SK-N-DZ (cell line): ENCODE data around the gene SORCS1.
A peak's percentile ranks its signal among the peaks of the same experiment; 100 is the strongest.

Experiments
- DNase-seq: peaks from one replicate; pipeline ENCODE4 v3.0.0-alpha.2; 2015; ENCODE audit warnings: low spot score

Gene SORCS1

DNA sequence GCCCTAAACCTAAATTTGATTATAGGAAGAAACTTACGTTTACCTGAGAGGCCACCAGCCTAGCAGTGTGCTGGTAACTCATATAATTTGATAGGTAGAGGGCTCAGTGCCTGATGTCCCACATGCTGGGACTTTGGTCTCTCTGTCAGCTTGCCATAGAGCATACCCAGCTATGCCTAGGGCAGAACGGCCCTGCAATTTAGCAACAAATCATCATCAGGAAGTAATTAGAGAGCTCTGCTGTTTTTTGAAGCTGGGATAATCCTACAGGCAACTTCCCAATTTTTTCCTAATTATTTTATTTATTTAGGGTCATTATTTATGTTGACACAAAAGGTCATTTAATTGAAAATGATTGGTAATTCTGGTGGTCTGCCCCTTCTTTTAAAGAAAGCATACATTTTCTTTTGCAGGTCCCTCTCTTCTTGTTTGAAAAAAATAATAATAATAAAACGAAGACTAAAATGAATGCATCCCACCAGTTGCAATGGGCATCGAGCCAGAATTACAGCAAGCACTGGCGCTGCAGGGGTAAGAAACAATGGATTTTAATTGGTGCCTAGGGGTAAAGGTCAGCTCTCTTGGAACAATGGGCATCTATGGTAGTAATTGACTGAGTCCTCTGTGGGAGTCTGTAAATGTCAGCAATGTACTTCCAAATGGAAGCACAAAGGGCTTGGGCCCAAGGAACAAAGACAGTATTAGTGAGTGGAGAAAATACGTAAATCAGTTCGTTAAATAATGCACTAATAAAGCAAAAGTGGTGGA lies 348.0 kb downstream of the SORCS1 start:
- no peak for DNase-seq

- no peak for DNase-seq
These were observed 349.0 kb downstream of the SORCS1 start for GRCh38 chr10:106815427-106816043.

- DNase-seq = peak; percentile 21
These were observed 359.4 kb downstream of the SORCS1 start for GRCh38 chr10:106804992-106805582.

GRCh38 chr10:106802949-106803348 lies 361.6 kb downstream of the SORCS1 start:
- DNase-seq = no peak

DNA sequence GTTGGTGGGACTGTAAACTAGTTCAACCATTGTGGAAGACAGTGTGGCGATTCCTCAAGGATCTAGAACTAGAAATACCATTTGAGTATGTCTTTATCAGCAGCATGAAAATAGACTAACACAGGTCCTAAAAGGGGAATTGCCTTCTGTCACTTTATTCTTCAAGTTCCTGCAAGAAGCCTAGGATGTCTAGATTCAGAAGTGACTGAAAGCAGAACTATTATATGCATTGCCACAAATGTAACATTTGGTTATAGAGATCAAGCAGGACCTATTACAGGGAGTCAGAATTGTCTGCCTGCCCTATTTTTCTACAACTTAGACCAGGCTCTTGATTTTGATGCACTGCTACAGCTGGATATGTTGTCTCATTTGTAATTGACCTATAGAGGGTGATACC lies 364.7 kb downstream of the SORCS1 start:
- no peak for DNase-seq

DNA sequence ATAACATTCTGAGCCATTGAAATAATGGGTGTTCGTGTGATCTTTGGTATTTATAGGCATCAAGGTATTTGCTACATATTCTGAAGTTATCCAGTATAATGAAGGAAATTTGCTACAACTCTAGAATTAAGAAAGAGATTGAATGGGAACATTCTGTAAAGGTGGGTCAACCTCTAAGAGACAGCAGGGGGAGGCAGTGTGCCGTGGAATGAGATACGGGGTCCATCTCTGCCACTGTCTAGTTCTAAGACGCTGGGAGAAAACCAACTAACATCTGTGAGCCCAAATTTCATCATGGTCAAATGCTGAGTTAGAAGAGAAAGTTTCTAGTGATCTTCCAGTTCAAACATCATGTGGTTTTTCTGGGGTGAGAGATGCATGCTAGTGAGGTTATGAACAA lies 368.9 kb downstream of the SORCS1 start:
- DNase-seq = peak; percentile 67

- no peak for DNase-seq
These were observed 370.9 kb downstream of the SORCS1 start for GRCh38 chr10:106793617-106794016.

DNA sequence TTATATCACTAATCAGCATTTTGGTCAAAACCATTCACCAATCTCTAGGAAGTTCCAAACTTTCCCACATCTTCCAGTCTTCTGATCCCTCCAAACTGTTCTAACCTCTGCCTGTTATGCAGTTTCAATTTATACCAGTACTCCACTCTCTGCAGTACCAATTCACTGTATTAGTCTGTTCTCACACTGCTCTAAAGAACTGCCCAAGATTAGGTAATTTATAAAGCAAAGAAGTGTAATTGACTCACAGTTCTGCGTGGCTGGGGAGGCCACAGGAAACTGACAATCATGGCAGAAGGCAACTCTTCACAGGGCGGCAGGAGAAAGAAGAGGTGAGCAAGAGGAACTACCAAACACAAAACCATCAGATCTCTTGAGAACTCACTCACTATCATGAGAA lies 374.9 kb downstream of the SORCS1 start:
- DNase-seq = no peak

DNA sequence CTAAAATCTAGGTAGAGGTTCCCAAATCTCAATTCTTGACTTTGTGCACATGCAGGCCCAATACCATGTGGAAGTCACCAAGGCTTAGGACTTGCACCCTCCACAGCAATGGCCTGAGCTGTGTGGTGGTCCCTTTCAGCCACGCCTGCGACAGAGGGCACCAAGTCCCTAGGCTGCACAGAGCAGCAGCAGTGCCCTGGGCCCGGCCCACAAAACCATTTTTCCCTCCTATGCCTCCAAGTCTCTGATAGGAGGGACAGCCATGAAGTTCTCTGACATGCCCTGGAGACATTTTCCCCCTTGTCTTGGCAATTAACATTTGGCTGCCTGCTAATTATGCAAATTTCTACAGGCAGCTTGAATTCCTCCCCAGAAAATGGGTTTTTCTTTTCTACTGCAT lies 375.5 kb downstream of the SORCS1 start:
- no peak for DNase-seq

- DNase-seq = no peak
These were observed 379.0 kb downstream of the SORCS1 start for GRCh38 chr10:106785528-106785927.

DNA sequence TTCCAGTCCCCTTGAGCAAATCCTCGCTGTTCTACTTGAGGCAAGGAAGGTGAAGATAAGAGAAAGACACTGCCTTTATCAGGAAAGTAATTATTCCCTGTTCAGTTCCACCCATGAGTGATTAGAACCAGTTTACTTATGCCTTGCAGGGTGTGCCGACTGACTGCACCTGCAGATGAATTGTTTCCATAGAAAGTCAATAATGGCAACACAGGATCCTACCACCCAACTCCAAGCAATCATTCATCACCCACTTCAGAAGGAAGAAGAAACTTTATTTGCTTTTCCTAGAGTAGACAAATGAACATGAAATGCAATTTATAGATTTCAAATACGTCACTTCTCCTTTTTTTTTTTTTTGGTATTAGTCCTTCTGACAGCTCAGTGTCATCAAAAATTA lies 383.9 kb downstream of the SORCS1 start:
- DNase-seq = no peak

DNA sequence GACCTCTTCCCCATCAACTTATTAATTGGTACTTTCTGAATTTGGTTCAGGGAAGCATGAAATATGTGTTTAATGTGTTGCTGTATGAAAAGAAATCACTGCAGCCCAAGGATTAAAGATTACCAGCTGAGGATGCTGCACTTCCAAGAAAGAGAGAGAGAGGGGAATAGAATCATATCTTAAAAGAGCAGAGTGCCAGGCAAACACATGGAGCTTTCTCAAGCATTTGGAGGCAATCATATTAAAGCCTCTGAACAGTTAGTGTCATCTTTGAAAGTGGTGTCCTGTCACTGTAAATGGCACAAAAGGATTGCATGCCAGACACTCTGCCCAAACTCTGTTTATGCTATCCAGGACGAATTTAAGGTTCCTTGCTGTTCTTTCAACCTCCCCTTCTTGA lies 386.7 kb downstream of the SORCS1 start:
- no peak for DNase-seq

- no peak for DNase-seq
These were observed 389.4 kb downstream of the SORCS1 start for GRCh38 chr10:106775127-106775526.

GRCh38 chr10:106772957-106773356 lies 391.5 kb downstream of the SORCS1 start:
- no peak for DNase-seq

GRCh38 chr10:106771154-106771553 lies 393.4 kb downstream of the SORCS1 start:
- DNase-seq = no peak

GRCh38 chr10:106768204-106768603 lies 396.3 kb downstream of the SORCS1 start:
- no peak for DNase-seq

- no peak for DNase-seq
These were observed 398.6 kb downstream of the SORCS1 start for GRCh38 chr10:106765928-106766327.

GRCh38 chr10:106765241-106765754 lies 399.2 kb downstream of the SORCS1 start:
- no peak for DNase-seq

DNA sequence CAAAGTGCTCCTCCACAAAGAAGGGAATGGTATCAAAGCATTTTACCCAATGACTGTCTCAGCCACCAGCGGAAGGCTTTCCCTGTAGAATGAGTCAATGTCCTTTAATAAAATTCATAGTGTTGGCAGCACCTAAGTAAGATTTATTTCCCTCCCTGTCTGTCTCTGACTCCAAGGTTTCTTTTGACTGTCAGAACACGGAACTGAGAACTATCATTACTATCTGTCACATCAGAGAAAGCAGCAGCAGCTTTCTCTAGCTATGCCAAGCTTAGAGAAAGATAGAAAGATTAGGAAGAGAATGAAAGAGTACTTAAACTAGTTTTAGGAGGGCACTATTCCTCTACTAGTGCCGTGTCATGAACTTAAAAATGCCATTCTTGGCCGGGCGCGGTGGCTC lies 400.1 kb downstream of the SORCS1 start:
- DNase-seq = no peak

GRCh38 chr10:106761906-106762305 lies 402.6 kb downstream of the SORCS1 start:
- no peak for DNase-seq

- no peak for DNase-seq
These were observed 407.0 kb downstream of the SORCS1 start for GRCh38 chr10:106757521-106757920.

GRCh38 chr10:106751091-106751490 lies 413.4 kb downstream of the SORCS1 start:
- no peak for DNase-seq

- DNase-seq = peak; percentile 31
These were observed 417.6 kb downstream of the SORCS1 start for GRCh38 chr10:106746868-106747267.
